ENCODE measurements around the gene ITFG2.
A peak's percentile ranks its signal among the peaks of the same experiment; 100 is the strongest.

ITFG2 gene

GRCh38 chr12:2824541-2824940 lies 12.1 kb downstream of the ITFG2 start:
- Histone ChIP-seq H3K27me3 (ENCODE audit: insufficient read depth, insufficient read length) (no peaks in the 10 kb centered on the region), H3K9me3 (ENCODE audit: insufficient read depth, low read length) (no peaks in the 10 kb centered on the region), H3K4me3 (ENCODE audit: insufficient read length, low read depth) (no peak overlapping the region), H3K9ac (ENCODE audit: insufficient read length, low read depth) (no peak overlapping the region), H3K36me3 (ENCODE audit: insufficient read depth, insufficient read length, low read length) (peaks cover 98% of the 10 kb centered on the region), H3K4me1 (ENCODE audit: insufficient read depth, insufficient read length) (peaks cover 29% of the 10 kb centered on the region)
- no peak for DNase-seq (ENCODE audit: low read depth, low spot score)
- TF ChIP-seq YY1 (IDR thresholded peaks at IDR 0.05; ENCODE audit: insufficient read depth, insufficient read length), result no peak
- TF ChIP-seq SUZ12 (IDR thresholded peaks at IDR 0.05; ENCODE audit: extremely low read depth, insufficient read depth, insufficient read length), result no peak
- no peak for TF ChIP-seq ZNF274 (IDR thresholded peaks at IDR 0.05; ENCODE audit: low read depth, low read length)

GRCh38 chr12:2825132-2825531 lies 12.7 kb downstream of the ITFG2 start:
- peak overlapping the region; percentile 62 for H3K9ac ChIP-seq (ENCODE audit: insufficient read length, low read depth)
- H3K4me3 ChIP-seq (ENCODE audit: insufficient read length, low read depth), result no peak overlapping the region
- H3K9me3 ChIP-seq (ENCODE audit: insufficient read depth, low read length), result no peaks in the 10 kb centered on the region
- peak; percentile 96 for DNase-seq (ENCODE audit: low read depth, low spot score)
- no peaks in the 10 kb centered on the region for H3K27me3 ChIP-seq (ENCODE audit: insufficient read depth, insufficient read length)
- TF ChIP-seq SUZ12 (IDR thresholded peaks at IDR 0.05; ENCODE audit: extremely low read depth, insufficient read depth, insufficient read length) (no peak), YY1 (IDR thresholded peaks at IDR 0.05; ENCODE audit: insufficient read depth, insufficient read length) (no peak), ZNF274 (IDR thresholded peaks at IDR 0.05; ENCODE audit: low read depth, low read length) (no peak)
- H3K36me3 ChIP-seq (ENCODE audit: insufficient read depth, insufficient read length, low read length), result peaks cover 95% of the 10 kb centered on the region
- H3K4me1 ChIP-seq (ENCODE audit: insufficient read depth, insufficient read length), result peaks cover 24% of the 10 kb centered on the region

DNA sequence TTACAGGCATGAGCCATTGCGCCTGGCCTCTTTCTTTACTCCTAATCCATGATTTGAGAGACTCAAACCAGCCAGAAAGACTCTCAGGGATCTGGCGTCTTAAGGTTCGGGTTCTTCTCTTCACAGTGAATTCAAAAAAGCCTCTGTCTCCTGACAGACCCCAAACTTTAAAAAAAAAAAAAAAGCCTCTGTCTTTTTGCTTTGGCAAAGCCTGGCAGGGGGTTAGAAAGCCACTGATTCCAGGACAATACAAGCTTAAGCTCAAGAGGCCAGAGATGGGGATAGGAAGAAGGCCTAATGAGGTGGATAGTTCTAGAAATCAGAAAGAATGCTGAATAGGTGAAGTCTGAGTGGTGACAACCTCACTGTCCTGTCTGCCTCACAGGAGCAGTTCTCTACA lies 13.6 kb downstream of the ITFG2 start:
- H3K27me3 ChIP-seq (ENCODE audit: insufficient read depth, insufficient read length), result no peaks in the 10 kb centered on the region
- H3K4me3 ChIP-seq (ENCODE audit: insufficient read length, low read depth), result no peak overlapping the region
- peaks cover 24% of the 10 kb centered on the region for H3K4me1 ChIP-seq (ENCODE audit: insufficient read depth, insufficient read length)
- H3K9ac ChIP-seq (ENCODE audit: insufficient read length, low read depth), result no peak overlapping the region
- peak; percentile 59 for DNase-seq (ENCODE audit: low read depth, low spot score)
- H3K36me3 ChIP-seq (ENCODE audit: insufficient read depth, insufficient read length, low read length), result peaks cover 96% of the 10 kb centered on the region
- TF ChIP-seq SUZ12 (IDR thresholded peaks at IDR 0.05; ENCODE audit: extremely low read depth, insufficient read depth, insufficient read length) (no peak), YY1 (IDR thresholded peaks at IDR 0.05; ENCODE audit: insufficient read depth, insufficient read length) (no peak), ZNF274 (IDR thresholded peaks at IDR 0.05; ENCODE audit: low read depth, low read length) (no peak)
- no peaks in the 10 kb centered on the region for H3K9me3 ChIP-seq (ENCODE audit: insufficient read depth, low read length)

- no peak for DNase-seq (ENCODE audit: low read depth, low spot score)
- H3K9ac ChIP-seq (ENCODE audit: insufficient read length, low read depth), result no peak overlapping the region
- peaks cover 96% of the 10 kb centered on the region for H3K36me3 ChIP-seq (ENCODE audit: insufficient read depth, insufficient read length, low read length)
- H3K9me3 ChIP-seq (ENCODE audit: insufficient read depth, low read length), result no peaks in the 10 kb centered on the region
- no peak overlapping the region for H3K4me3 ChIP-seq (ENCODE audit: insufficient read length, low read depth)
- TF ChIP-seq ZNF274 (IDR thresholded peaks at IDR 0.05; ENCODE audit: low read depth, low read length) (no peak), SUZ12 (IDR thresholded peaks at IDR 0.05; ENCODE audit: extremely low read depth, insufficient read depth, insufficient read length) (no peak), YY1 (IDR thresholded peaks at IDR 0.05; ENCODE audit: insufficient read depth, insufficient read length) (no peak)
- H3K4me1 ChIP-seq (ENCODE audit: insufficient read depth, insufficient read length), result peaks cover 24% of the 10 kb centered on the region
- no peaks in the 10 kb centered on the region for H3K27me3 ChIP-seq (ENCODE audit: insufficient read depth, insufficient read length)
Measured at GRCh38 chr12:2826721-2827515, 14.4 kb downstream of the ITFG2 start.

- H3K4me3 ChIP-seq (ENCODE audit: insufficient read length, low read depth), result no peak overlapping the region
- H3K9me3 ChIP-seq (ENCODE audit: insufficient read depth, low read length), result no peaks in the 10 kb centered on the region
- TF ChIP-seq YY1 (IDR thresholded peaks at IDR 0.05; ENCODE audit: insufficient read depth, insufficient read length) (no peak), SUZ12 (IDR thresholded peaks at IDR 0.05; ENCODE audit: extremely low read depth, insufficient read depth, insufficient read length) (no peak), ZNF274 (IDR thresholded peaks at IDR 0.05; ENCODE audit: low read depth, low read length) (no peak)
- no peak for DNase-seq (ENCODE audit: low read depth, low spot score)
- peaks cover 32% of the 10 kb centered on the region for H3K4me1 ChIP-seq (ENCODE audit: insufficient read depth, insufficient read length)
- H3K27me3 ChIP-seq (ENCODE audit: insufficient read depth, insufficient read length), result no peaks in the 10 kb centered on the region
- H3K9ac ChIP-seq (ENCODE audit: insufficient read length, low read depth), result no peak overlapping the region
- peaks cover 91% of the 10 kb centered on the region for H3K36me3 ChIP-seq (ENCODE audit: insufficient read depth, insufficient read length, low read length)
Measured at GRCh38 chr12:2829275-2829674, 16.8 kb downstream of the ITFG2 start.

DNA sequence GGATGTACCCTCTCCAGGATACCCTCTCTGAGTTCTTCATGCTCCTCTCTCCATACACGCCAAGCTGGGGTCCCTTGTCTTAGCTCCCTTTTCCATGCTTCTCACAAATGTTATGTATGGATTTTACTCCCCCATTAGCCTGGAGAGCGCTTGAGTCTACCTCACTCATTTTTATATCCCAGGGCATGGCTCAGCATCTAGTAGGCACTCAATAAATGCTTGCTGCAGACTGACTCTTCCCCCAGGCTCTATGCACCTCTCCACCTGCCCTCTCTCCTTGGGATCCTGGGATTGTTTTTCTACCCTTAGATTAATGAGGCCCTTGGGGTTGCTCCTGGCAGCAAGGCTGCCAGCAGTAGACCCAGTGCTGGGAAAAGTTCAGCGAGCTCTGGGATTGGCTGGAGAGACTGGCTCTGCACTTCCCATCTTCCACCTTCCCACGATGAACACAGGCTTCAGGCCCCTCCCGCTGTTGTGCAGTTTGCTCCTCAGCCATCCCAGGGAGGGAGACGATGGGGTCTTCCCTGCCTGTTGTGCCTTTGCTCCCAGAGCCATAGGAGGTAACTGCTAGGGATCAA lies 20.2 kb downstream of the ITFG2 start:
- H3K4me3 ChIP-seq (ENCODE audit: insufficient read length, low read depth), result no peak overlapping the region
- H3K36me3 ChIP-seq (ENCODE audit: insufficient read depth, insufficient read length, low read length), result peaks cover 65% of the 10 kb centered on the region
- H3K9ac ChIP-seq (ENCODE audit: insufficient read length, low read depth), result no peak overlapping the region
- H3K9me3 ChIP-seq (ENCODE audit: insufficient read depth, low read length), result no peaks in the 10 kb centered on the region
- no peak for TF ChIP-seq ZNF274 (IDR thresholded peaks at IDR 0.05; ENCODE audit: low read depth, low read length)
- no peak for TF ChIP-seq YY1 (IDR thresholded peaks at IDR 0.05; ENCODE audit: insufficient read depth, insufficient read length)
- no peak for TF ChIP-seq SUZ12 (IDR thresholded peaks at IDR 0.05; ENCODE audit: extremely low read depth, insufficient read depth, insufficient read length)
- H3K4me1 ChIP-seq (ENCODE audit: insufficient read depth, insufficient read length), result peaks cover 21% of the 10 kb centered on the region
- no peaks in the 10 kb centered on the region for H3K27me3 ChIP-seq (ENCODE audit: insufficient read depth, insufficient read length)
- DNase-seq (ENCODE audit: low read depth, low spot score), result no peak

DNA sequence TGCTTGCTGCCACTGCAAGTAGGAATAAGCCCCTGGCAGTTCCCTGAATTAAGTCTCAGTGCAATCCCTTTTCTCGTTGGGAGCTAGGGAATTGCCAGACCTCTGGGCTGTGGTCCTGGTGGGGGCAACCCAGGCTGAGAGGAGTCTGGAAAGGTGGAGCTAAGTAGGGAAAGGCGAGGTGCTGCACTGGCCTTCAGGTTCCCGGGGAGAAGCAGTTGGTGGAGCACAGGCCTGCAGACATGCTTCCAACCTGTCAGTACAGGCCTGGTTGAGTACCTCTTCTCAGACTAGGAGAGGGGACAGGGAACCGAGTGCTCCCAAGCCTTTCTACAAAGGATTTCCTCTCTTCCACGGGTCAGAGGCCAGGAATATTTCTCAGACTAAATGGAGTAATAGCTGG lies 20.9 kb downstream of the ITFG2 start:
- TF ChIP-seq SUZ12 (IDR thresholded peaks at IDR 0.05; ENCODE audit: extremely low read depth, insufficient read depth, insufficient read length) (no peak), YY1 (IDR thresholded peaks at IDR 0.05; ENCODE audit: insufficient read depth, insufficient read length) (no peak), ZNF274 (IDR thresholded peaks at IDR 0.05; ENCODE audit: low read depth, low read length) (no peak)
- no peak for DNase-seq (ENCODE audit: low read depth, low spot score)
- no peak overlapping the region for H3K4me3 ChIP-seq (ENCODE audit: insufficient read length, low read depth)

More for the DNA sequence above, 20.9 kb downstream of the ITFG2 start:
- H3K36me3 ChIP-seq (ENCODE audit: insufficient read depth, insufficient read length, low read length), result peaks cover 65% of the 10 kb centered on the region
- no peaks in the 10 kb centered on the region for H3K27me3 ChIP-seq (ENCODE audit: insufficient read depth, insufficient read length)
- H3K9ac ChIP-seq (ENCODE audit: insufficient read length, low read depth), result no peak overlapping the region
- peaks cover 21% of the 10 kb centered on the region for H3K4me1 ChIP-seq (ENCODE audit: insufficient read depth, insufficient read length)
- H3K9me3 ChIP-seq (ENCODE audit: insufficient read depth, low read length), result no peaks in the 10 kb centered on the region

Measured in NT2/D1 (cell line).